Loucy (cell line): ENCODE measurements around the gene CTAG1B.
"Not testable (repeated sequence)": the region's sequence is repeated elsewhere in the genome, so short reads cannot be mapped to it uniquely, and the experiment has no call there.

Experiments used
- H2AFZ ChIP-seq: fragments of 200-600 bp; sonication (generic); 2 replicates; pipeline ENCODE4 v1.6.0; 2016; ENCODE audit warnings: antibody characterized with exemption, mild to moderate bottlenecking, low read length, moderate library complexity
- H3F3A ChIP-seq: fragments of 200-600 bp; 2 replicates; pipeline ENCODE4 v1.6.0; 2016; ENCODE audit warnings: antibody characterized with exemption, low read depth, mild to moderate bottlenecking
- H3K27me3 ChIP-seq: fragments of 200-600 bp; sonication (generic); 2 replicates; pipeline ENCODE4 v1.6.1; 2014; ENCODE audit warnings: low read length, mild to moderate bottlenecking; ENCODE audit not compliant: insufficient read depth, poor library complexity, severe bottlenecking
- H3K36me3 ChIP-seq: fragments of 200-600 bp; sonication (generic); 2 replicates; pipeline ENCODE4 v1.6.1; 2016; ENCODE audit warnings: low read length; ENCODE audit not compliant: insufficient read depth
- H3K4me1 ChIP-seq: fragments of 200-600 bp; sonication (generic); 2 replicates; pipeline ENCODE4 v1.5.1; 2014; ENCODE audit warnings: low read length, mild to moderate bottlenecking; ENCODE audit not compliant: insufficient read depth, poor library complexity, severe bottlenecking
- H3K4me2 ChIP-seq: fragments of 200-600 bp; sonication (generic); 2 replicates; pipeline ENCODE4 v1.6.0; 2014; ENCODE audit warnings: antibody characterized with exemption, low read length, low read depth, mild to moderate bottlenecking; ENCODE audit not compliant: poor library complexity, severe bottlenecking
- H3K4me3 ChIP-seq: fragments of 200-600 bp; sonication (generic); 2 replicates; pipeline ENCODE4 v1.5.1; 2014; ENCODE audit warnings: low read length, mild to moderate bottlenecking, mixed read lengths; ENCODE audit not compliant: poor library complexity, severe bottlenecking
- H3K79me2 ChIP-seq: fragments of 200-600 bp; sonication (generic); 2 replicates; pipeline ENCODE4 v1.6.1; 2014; ENCODE audit warnings: low read length; ENCODE audit not compliant: insufficient read depth
- H3K9ac ChIP-seq: fragments of 200-600 bp; sonication (generic); 2 replicates; pipeline ENCODE4 v1.6.0; 2014; ENCODE audit warnings: mild to moderate bottlenecking, low read depth, low read length, moderate library complexity; ENCODE audit not compliant: poor library complexity, severe bottlenecking
- H3K9me2 ChIP-seq: fragments of 200-600 bp; sonication (generic); replicated peaks from 2 replicates; pipeline ENCODE4 v1.6.1; 2016; ENCODE audit warnings: low read depth, low read length, mixed read lengths
- H3K9me3 ChIP-seq: fragments of 200-600 bp; sonication (generic); 2 replicates; pipeline ENCODE4 v1.6.1; 2014; ENCODE audit warnings: mild to moderate bottlenecking, antibody characterized with exemption, low read length, low read depth; ENCODE audit not compliant: insufficient read depth
- H4K20me1 ChIP-seq: fragments of 200-600 bp; sonication (generic); 2 replicates; pipeline ENCODE4 v1.6.0; 2014; ENCODE audit warnings: antibody characterized with exemption, low read length, mild to moderate bottlenecking; ENCODE audit not compliant: insufficient read depth, poor library complexity, severe bottlenecking

Gene CTAG1B

DNA sequence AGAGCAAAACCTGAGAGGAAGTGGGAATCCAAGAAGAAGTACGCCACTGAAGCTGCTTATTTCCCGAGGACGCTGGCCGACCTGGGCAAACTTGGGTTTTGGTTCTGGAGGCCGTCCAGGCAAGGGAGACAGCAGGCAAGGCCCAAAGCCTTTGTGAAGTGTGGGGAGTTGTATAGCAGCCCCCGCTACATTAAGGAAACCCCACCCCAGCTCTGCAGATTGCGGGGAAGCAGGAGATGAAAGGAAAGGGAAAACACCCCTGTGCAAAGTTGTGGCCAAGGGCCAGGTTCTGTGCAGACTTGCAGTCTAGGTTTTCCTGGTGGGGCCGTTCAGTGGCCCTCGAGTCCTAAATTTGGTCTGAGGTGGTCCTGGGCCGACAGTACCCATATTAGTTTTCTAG, 46.0 kb downstream of the CTAG1B start:
- not testable (repeated sequence) for H3K4me2 ChIP-seq, H4K20me1 ChIP-seq, H3F3A ChIP-seq, H3K4me1 ChIP-seq, H2AFZ ChIP-seq, H3K36me3 ChIP-seq, H3K9me3 ChIP-seq, H3K79me2 ChIP-seq, H3K27me3 ChIP-seq, H3K4me3 ChIP-seq, H3K9me2 ChIP-seq, H3K9ac ChIP-seq

GRCh38 chrX:154570361-154570760, 48.7 kb downstream of the CTAG1B start:
- H3K4me1 ChIP-seq, H4K20me1 ChIP-seq, H2AFZ ChIP-seq, H3K27me3 ChIP-seq, H3K79me2 ChIP-seq, H3K9me3 ChIP-seq, H3K4me2 ChIP-seq, H3K4me3 ChIP-seq, H3K36me3 ChIP-seq, H3F3A ChIP-seq, H3K9me2 ChIP-seq, H3K9ac ChIP-seq: not testable (repeated sequence)
